Measurements from ENCODE around the gene NBPF1.
"Not testable (repeated sequence)": the region's sequence is repeated elsewhere in the genome, so short reads cannot be mapped to it uniquely, and the experiment has no call there.

NBPF1 gene

GRCh38 chr1:16630661-16631247 lies 17.4 kb upstream of the NBPF1 start:
- no peaks in the 10 kb centered on the region for H3K27me3 ChIP-seq (ENCODE audit: insufficient read depth, low read depth)
- H3K79me2 ChIP-seq (ENCODE audit: insufficient read depth, low read depth), result no peaks in the 10 kb centered on the region
- H4K20me1 ChIP-seq (ENCODE audit: insufficient read depth), result no peaks in the 10 kb centered on the region
- H2AFZ ChIP-seq (ENCODE audit: low read depth), result no peak overlapping the region
- TF ChIP-seq CTCF (conservative IDR thresholded peaks at IDR 0.05; ENCODE audit: low read depth, low read length), result no peak
- H3K9ac ChIP-seq, result no peak overlapping the region
- no peaks in the 10 kb centered on the region; the same call in 1 of the 2 replicates for H3K36me3 ChIP-seq (ENCODE audit: insufficient read depth)
- no peaks in the 10 kb centered on the region for H3K4me1 ChIP-seq (ENCODE audit: low read depth, poor library complexity, severe bottlenecking)
- H3K4me2 ChIP-seq, result no peak overlapping the region
- H3K4me3 ChIP-seq (IDR thresholded peaks at IDR 0.05; ENCODE audit: insufficient read depth, low read depth, low read length), result no peak overlapping the region
- no peak overlapping the region for H3K27ac ChIP-seq

- not testable (repeated sequence) for H3K4me1 ChIP-seq (ENCODE audit: low read depth, poor library complexity, severe bottlenecking); H3K4me2 ChIP-seq; H4K20me1 ChIP-seq (ENCODE audit: insufficient read depth); H3K79me2 ChIP-seq (ENCODE audit: insufficient read depth, low read depth); H3K27ac ChIP-seq; H3K4me3 ChIP-seq (IDR thresholded peaks at IDR 0.05; ENCODE audit: insufficient read depth, low read depth, low read length); H3K36me3 ChIP-seq (ENCODE audit: insufficient read depth); H2AFZ ChIP-seq (ENCODE audit: low read depth); H3K9ac ChIP-seq; H3K27me3 ChIP-seq (ENCODE audit: insufficient read depth, low read depth)
These were observed 16.7 kb upstream of the NBPF1 start for GRCh38 chr1:16629916-16630530.

GRCh38 chr1:16628361-16629111 lies 15.2 kb upstream of the NBPF1 start:
- no peak overlapping the region for H3K27ac ChIP-seq
- H3K9ac ChIP-seq, result no peak overlapping the region
- H3K36me3 ChIP-seq (ENCODE audit: insufficient read depth), result no peaks in the 10 kb centered on the region; the same call in 1 of the 2 replicates

GRCh38 chr1:16626409-16626983 lies 13.1 kb upstream of the NBPF1 start:
- H3K36me3 ChIP-seq (ENCODE audit: insufficient read depth); H3K9ac ChIP-seq; H4K20me1 ChIP-seq (ENCODE audit: insufficient read depth); H2AFZ ChIP-seq (ENCODE audit: low read depth); H3K4me2 ChIP-seq; H3K27me3 ChIP-seq (ENCODE audit: insufficient read depth, low read depth); H3K79me2 ChIP-seq (ENCODE audit: insufficient read depth, low read depth); H3K27ac ChIP-seq; H3K4me3 ChIP-seq (IDR thresholded peaks at IDR 0.05; ENCODE audit: insufficient read depth, low read depth, low read length); H3K4me1 ChIP-seq (ENCODE audit: low read depth, poor library complexity, severe bottlenecking): not testable (repeated sequence)

More at GRCh38 chr1:16628361-16629111, 15.2 kb upstream of the NBPF1 start:
- Histone ChIP-seq H3K79me2 (ENCODE audit: insufficient read depth, low read depth) (no peaks in the 10 kb centered on the region), H2AFZ (ENCODE audit: low read depth) (no peak overlapping the region), H3K4me3 (IDR thresholded peaks at IDR 0.05; ENCODE audit: insufficient read depth, low read depth, low read length) (no peak overlapping the region), H3K4me1 (ENCODE audit: low read depth, poor library complexity, severe bottlenecking) (no peaks in the 10 kb centered on the region), H3K27me3 (ENCODE audit: insufficient read depth, low read depth) (no peaks in the 10 kb centered on the region), H4K20me1 (ENCODE audit: insufficient read depth) (no peaks in the 10 kb centered on the region), H3K4me2 (no peak overlapping the region)
- no peak for TF ChIP-seq CTCF (conservative IDR thresholded peaks at IDR 0.05; ENCODE audit: low read depth, low read length)

GRCh38 chr1:16625497-16626408 lies 12.4 kb upstream of the NBPF1 start:
- TF ChIP-seq CTCF (conservative IDR thresholded peaks at IDR 0.05; ENCODE audit: low read depth, low read length), result no peak; the same call in 1 of the 2 replicates
- no peaks in the 10 kb centered on the region for H4K20me1 ChIP-seq (ENCODE audit: insufficient read depth)
- no peak overlapping the region for H3K4me3 ChIP-seq (IDR thresholded peaks at IDR 0.05; ENCODE audit: insufficient read depth, low read depth, low read length)
- H3K27me3 ChIP-seq (ENCODE audit: insufficient read depth, low read depth), result no peaks in the 10 kb centered on the region
- peaks cover 2% of the 10 kb centered on the region for H3K4me1 ChIP-seq (ENCODE audit: low read depth, poor library complexity, severe bottlenecking)
- no peak overlapping the region for H3K27ac ChIP-seq
- H2AFZ ChIP-seq (ENCODE audit: low read depth), result no peak overlapping the region
- no peaks in the 10 kb centered on the region for H3K79me2 ChIP-seq (ENCODE audit: insufficient read depth, low read depth)
- H3K36me3 ChIP-seq (ENCODE audit: insufficient read depth), result no peaks in the 10 kb centered on the region
- H3K4me2 ChIP-seq, result no peak overlapping the region
- H3K9ac ChIP-seq, result no peak overlapping the region

GRCh38 chr1:16623812-16624719 lies 10.7 kb upstream of the NBPF1 start:
- H3K27ac ChIP-seq; H3K4me3 ChIP-seq (IDR thresholded peaks at IDR 0.05; ENCODE audit: insufficient read depth, low read depth, low read length); H3K27me3 ChIP-seq (ENCODE audit: insufficient read depth, low read depth); H3K36me3 ChIP-seq (ENCODE audit: insufficient read depth); H3K4me1 ChIP-seq (ENCODE audit: low read depth, poor library complexity, severe bottlenecking); H4K20me1 ChIP-seq (ENCODE audit: insufficient read depth); H3K79me2 ChIP-seq (ENCODE audit: insufficient read depth, low read depth); H3K4me2 ChIP-seq; H3K9ac ChIP-seq; H2AFZ ChIP-seq (ENCODE audit: low read depth): not testable (repeated sequence)
